Mucosa of gallbladder (tissue), 1 donor: ENCODE results near the gene HMBS. TPM values are rescaled to one million over a fixed set of nuclear protein-coding genes. Genes with fewer than 3 reads are reported as not detected.
A peak's percentile ranks its signal among the peaks of the same experiment; 100 is the strongest.
"Not testable (repeated sequence)": the region's sequence is repeated elsewhere in the genome, so short reads cannot be mapped to it uniquely, and the experiment has no call there.

ENCODE experiments used
- DNase-seq: peaks from one replicate; pipeline ENCODE4 v3.0.0-alpha.2; 2020; ENCODE audit warnings: low spot score
- total RNA-seq: library from RNA; stranded (reverse); gene quantifications from one replicate; pipeline ENCODE4 v1.2.1, GENCODE V29; 2021
- donor health status: DM: no; HTN: no; CAD: no.

HMBS gene
- total RNA-seq, 1 donor from 2014 or later = 12.3 TPM

DNA sequence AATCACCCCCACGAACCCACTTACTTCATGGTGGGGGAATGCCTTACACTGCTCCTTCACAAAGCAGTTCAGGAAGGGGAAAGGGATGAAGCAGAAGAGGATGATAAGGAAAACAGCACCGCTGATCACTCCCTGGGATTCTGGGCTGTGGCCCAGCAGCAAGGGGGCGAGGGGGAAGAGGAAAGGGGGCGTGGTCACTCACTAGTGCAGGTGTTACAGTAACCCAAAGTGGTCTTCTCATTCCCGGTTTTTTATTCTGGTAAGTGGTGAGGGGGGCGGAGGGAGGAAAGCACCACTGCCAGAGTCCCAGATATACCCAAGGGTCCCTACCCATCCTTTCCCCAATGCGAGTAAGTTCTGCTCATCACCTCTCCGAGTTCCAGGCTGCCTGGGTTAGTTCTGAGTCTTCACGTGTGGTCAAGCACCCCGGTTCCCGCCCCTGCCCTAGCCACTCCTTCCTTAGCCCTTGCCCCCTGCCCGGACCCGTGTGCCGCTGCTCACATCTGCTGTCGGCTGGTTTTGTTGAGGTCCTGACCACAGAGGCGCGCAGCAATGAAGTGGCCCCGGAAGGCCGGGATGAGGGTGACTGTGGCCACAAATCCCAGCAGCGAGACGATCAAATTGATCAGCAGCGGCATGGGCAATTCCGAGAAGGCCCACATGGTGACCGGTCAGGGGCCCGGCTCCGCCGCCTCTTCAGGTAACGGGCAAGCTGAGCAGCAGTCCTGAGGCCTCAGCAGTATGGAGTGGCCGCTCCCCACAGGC lies 16.5 kb downstream of the HMBS start:
- no peak for DNase-seq

GRCh38 chr11:119101759-119102423 lies 17.2 kb downstream of the HMBS start, which contains the start of gene DPAGT1:
Gene DPAGT1 (minus strand): TSS chr11:119101853. CDS start chr11:119101655, 198 bp downstream.
- peak; percentile 94 for DNase-seq

GRCh38 chr11:119103161-119103664 lies 18.5 kb downstream of the HMBS start:
- DNase-seq = not testable (repeated sequence)

DNA sequence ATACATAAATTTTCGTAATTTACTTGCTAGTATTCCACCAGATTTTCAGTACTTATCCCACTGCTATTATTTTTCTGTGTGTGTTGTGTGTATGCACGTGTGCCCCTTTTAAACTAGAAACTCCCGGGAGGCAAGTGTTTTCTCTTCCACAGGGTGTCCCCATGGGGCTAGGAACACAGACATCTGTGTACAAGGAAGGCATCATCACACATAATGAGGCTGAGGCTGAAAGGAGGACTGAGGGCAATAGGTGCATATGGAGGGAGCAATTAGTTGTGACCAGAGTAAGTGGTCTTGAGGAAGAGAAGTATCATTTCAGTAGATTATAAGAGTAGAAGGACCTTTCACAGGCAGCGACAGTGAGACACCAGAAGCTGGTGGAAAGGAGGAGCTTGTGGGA lies 19.1 kb downstream of the HMBS start:
- no peak for DNase-seq

DNA sequence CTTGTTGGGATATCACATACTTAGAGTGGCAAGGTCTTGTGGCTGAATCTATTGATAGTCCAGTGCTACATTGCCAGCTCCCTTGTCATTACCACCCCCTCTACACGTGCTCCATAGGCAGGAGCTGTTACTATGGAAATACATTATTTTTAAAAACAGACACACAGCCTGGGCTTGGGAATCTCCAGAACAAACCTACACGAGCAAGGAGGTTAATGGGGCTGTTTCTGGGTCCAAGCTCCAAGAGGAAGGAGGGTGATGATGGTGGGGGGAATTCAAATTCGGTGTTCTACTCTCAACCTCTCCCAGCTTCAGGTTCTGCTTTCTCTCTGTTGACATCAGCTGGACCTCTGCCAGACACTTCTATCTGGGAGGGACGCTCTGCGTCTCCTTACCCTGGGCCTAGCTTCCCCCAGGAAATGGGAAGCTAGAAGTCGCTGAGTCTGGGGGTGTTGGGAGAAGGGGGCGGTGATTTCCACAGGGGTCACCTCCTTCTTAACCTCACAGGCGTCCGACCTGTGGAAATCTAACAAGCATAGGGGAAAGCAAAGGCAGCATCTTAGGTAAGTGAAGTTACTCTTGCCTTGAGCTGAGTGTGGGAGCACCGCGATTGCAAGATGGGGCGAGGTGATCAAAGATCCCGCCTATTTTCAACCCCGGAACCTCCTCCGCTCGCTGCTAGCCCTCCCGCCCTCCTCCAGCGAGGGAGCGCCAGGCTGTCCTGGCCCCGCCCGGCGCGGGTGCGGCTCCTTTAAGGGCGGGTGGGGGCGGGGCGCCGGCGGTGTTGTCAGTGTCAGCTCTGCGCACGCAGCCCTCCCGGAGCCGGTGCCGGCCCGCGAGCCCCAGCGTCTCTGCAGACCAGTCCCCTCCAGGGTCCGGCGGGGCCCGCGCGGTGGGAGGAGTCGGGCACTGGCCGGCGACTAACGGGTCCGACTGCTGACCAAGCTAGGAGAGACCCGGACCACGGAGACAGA lies 22.2 kb downstream of the HMBS start, which contains the start of gene C2CD2L:
TSS of gene C2CD2L (plus strand) at position 781 of the 974 bp plus-strand sequence. CDS start 398 bp downstream, outside the sequence.
- peak; percentile 87 for DNase-seq

DNA sequence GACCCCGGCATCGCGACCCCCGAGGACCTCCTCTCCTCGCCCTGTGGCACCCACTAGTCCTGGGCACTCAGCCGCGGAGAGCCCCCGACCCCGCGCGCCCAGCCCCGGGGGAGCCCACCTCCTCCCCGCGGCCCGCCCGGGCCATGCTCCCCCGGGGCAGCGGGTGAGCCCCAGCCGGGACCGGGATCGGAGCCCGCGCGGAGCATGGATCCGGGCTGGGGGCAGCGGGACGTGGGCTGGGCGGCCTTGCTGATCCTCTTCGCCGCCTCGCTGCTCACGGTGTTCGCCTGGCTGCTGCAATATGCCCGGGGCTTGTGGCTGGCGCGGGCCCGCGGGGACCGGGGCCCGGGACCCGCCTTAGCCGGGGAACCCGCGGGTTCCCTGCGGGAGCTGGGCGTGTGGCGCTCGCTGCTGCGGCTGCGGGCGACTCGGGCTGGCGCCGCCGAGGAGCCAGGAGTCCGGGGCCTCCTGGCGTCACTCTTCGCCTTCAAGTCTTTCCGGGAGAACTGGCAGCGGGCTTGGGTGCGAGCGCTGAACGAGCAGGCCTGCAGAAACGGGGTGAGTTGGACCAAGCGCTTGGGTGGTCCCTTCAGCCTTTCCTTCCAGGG lies 23.0 kb downstream of the HMBS start:
- DNase-seq = no peak

- DNase-seq = no peak
These were observed 23.6 kb downstream of the HMBS start for GRCh38 chr11:119108146-119108856.

DNA sequence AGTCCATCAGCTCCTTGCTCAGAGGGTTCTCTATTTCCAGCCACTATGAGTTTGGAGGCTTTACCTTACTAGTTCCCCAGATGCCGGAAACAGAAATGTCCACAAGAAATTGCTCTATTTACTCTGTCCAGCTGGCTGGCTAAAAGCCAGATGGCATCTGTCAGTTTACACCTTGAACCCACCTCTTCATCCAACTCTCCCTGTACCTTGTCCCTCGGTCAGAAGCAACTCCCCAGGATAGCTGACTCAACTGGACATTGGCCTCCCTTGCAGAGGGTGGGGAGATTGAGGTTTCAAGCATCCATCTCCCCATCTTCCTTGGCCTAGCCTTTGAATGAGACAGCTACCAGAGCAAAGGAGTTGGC lies 24.2 kb downstream of the HMBS start:
- DNase-seq = no peak

DNA sequence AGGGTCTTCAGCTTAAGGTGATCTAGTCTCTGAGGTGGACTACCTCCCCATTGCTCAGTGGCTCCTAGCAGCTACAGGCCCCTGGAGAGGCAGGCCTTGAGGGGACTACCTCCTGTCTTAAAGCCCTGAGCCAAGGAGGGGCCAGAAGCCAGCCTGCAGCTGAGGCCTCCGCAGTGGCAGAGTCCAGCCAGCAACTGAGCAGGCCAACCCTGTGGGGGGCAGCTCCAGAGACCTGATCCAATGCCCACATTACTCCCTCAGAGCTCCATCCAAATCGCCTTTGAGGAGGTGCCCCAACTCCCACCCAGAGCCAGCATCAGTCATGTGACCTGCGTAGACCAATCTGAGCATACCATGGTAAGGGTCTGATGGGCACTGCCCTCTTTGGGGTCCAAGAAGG lies 25.2 kb downstream of the HMBS start:
- no peak for DNase-seq

GRCh38 chr11:119110439-119110838 lies 25.8 kb downstream of the HMBS start:
- no peak for DNase-seq

DNA sequence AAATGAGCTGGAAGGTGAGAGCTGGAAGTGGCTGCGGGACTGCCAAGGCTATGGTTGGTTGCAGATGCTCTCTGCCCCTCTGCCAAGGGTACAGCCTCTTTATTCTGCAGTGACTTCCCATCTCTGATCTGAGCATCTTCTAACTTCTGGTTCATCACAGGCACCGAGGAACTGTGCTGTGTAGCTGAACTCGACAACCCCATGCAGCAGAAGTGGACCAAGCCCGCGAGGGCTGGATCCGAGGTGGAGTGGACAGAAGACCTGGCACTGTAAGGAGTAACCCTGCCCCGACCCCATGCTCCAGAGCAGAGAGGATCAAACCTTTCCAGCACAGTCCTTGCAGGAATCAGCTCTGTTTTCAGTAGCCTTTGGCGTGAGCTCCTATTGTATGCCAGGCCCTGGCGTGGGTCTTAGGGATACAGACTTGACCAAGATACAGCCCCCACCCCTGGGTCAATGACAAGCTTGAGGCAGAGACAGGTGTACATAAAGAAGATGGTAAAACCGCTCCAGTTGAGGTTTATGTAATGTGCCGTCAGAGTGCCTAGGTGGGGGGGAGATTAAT lies 26.8 kb downstream of the HMBS start:
- DNase-seq = no peak

DNA sequence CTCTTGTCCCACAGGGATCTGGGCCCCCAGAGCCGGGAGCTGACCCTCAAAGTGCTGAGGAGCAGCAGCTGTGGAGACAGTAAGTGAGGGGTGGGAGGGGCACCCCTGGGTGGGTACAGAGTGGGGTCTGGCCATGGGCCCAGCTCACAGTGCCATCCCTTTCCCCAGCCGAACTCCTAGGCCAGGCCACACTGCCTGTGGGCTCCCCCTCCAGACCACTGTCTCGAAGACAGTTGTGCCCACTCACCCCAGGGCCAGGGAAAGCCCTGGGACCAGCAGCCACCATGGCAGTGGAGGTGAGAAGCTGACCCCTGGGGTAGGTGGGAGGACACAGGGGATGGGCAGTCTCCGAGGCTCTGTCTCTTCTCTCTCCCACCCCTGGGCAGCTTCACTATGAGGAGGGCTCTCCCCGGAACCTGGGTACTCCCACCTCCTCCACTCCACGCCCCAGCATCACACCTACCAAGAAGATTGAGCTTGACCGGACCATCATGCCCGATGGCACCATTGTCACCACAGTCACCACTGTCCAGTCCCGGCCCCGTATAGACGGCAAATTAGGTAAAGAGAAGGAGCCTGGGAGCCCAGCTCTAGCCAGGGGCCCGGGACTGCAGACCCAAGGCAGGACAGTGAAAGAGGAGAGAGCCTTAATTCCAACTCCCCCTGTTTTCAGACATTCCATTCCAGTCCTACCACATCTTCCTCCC lies 27.8 kb downstream of the HMBS start:
- DNase-seq = no peak

DNA sequence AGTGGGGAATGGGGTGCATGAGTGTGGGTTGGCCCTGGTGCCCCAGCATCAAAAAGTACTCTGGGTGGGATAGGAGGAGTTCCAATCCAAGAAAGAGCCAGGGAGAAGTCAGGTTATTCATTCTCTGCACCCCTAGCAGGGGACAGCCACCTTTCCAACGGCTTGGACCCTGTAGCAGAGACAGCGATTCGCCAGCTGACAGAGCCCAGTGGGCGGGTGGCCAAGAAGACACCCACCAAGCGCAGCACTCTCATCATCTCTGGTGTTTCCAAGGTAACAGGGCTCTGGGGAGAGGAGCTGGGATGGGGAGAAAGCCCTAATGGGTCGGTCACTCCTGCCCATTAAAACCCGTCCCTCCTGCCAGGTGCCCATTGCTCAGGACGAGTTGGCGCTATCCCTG lies 29.0 kb downstream of the HMBS start:
- DNase-seq = no peak

DNA sequence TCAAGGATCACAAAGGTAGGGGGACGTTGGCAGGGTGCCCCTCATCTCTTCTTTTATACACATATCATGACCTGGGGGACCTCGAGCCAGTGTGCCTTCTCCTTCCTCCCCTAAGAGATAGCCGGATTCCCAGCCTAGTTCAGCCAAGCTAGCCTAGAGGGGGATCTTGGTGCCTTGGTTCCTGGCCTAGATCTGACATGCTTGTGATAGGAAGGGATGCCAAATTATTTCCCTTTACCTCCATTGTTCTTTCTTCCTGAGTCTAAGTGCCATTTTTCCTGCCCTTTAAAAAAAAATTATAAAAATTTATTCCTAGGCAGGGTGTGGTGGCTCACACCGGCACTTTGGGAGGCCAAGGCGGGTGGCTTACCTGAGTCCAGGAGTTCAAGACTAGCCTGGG lies 29.7 kb downstream of the HMBS start:
- DNase-seq = no peak

DNA sequence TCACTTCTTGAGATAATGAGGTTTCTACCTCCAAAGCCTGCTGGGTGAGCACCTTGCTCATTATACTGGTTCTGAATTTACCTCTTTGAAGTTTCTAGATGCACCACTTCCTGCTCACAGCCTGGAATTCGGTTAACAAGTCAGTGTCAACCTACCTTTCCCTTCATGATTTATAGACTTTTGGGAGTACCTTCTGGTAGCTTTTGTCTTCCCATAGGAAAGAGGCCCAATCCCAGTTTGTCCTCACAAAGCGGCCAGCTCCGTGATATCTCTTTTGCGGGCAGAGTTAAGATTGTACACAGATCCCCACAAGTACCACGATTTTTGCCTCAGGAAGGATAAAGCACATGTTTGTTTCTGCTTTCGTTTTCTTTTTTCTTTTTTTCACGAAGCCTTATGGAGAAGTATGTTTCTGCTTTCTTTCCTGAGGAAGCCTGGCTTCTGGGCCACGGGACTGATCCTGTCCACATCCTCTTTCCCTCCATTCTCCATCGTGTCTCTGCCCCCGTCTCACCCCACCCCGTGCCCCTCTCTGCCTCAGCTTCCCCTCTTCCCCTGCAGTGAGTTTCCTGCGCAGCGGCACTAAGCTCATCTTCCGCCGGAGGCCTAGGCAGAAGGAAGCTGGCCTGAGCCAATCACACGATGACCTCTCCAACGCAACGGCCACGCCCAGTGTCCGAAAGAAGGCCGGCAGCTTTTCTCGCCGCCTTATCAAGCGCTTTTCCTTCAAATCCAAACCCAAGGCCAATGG lies 31.0 kb downstream of the HMBS start:
- peak; percentile 40 for DNase-seq

DNA sequence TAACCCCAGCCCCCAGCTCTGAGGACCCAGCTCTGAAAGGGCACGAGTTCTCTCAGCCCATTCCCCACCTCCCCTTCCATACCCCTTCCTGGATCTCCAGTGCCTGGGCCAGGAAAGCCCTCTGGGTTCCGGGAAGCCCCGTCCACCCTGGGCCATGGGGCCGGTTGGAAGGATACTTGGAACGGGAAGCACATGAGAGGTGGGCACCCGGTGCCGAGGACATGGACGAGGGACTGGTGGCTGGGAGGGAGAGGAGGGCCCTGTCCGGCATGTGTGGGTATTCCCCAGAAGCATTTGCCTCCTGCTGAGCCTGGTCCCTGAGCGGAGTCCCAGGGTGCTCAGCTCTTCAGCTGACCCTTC lies 31.5 kb downstream of the HMBS start:
- no peak for DNase-seq

GRCh38 chr11:119116601-119117000 lies 31.9 kb downstream of the HMBS start:
- DNase-seq = no peak

DNA sequence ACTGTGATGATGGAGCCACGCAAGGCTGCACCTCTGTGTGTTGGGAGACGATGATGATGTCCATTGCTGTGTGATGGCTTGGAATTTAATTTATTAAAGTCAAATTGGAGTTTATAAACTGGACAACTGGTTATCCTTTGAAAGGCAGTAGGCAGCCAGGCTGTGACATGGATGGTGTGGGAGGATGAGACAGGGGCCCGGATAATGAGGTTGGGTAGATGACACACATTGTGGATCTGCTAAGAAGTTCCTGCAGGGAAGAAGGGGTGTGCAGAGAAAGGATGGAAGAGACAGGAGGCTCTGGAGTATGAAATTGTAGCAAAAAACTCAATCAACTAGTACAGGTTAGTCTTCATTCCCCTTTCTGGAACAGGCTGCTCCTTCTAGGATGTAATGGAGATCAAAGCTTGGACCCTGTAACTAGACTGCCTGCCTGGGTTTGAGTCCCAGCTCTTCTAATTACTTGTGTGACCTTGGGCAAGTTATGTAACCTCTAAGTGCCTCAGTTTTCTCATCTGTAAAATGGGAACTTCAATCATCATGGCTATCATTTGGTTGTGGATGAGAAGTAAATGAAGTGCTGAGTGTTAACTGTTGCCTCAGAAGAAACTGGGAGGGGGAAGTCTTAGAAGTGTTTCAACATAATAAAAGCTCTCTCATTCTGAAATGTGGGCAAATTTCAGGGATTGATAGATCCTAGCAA lies 32.5 kb downstream of the HMBS start:
- no peak for DNase-seq
